ENCODE measurements around the gene KLK2.

Gene KLK2

GRCh38 chr19:50896591-50897190 is 23.5 kb downstream of the KLK2 start:
- peak; percentile 85 for DNase-seq (ENCODE audit: low spot score)
- in situ Hi-C loops (cut with MboI; ENCODE audit: low pct_unique_long_range_greater_than_20kb, low sequenced_read_pairs, unreplicated experiment) = no loop called here

DNA sequence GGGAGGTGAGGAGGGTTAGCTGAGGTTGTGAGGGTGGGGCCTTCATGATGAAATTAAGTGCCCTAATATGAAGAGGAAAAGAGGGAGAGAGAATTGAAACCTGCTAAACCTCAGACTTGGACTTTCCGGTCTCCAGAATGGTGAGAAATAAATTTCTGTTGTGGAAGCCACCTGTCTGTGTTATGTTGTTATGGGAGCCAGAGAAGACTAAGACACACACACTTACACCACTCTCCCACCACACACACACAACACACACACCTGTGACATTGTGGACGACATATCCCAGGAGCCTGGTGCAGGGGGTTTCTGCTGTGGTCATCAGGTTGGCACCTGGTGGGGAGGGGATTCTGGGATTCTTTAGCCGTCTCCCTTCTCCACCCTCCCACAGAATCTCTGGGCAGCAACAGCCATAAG is 24.0 kb downstream of the KLK2 start:
- DNase-seq (ENCODE audit: low spot score) = no peak
- in situ Hi-C loops (cut with MboI; ENCODE audit: low pct_unique_long_range_greater_than_20kb, low sequenced_read_pairs, unreplicated experiment) = no loop called here
- TF ChIP-seq, protein P1, sequence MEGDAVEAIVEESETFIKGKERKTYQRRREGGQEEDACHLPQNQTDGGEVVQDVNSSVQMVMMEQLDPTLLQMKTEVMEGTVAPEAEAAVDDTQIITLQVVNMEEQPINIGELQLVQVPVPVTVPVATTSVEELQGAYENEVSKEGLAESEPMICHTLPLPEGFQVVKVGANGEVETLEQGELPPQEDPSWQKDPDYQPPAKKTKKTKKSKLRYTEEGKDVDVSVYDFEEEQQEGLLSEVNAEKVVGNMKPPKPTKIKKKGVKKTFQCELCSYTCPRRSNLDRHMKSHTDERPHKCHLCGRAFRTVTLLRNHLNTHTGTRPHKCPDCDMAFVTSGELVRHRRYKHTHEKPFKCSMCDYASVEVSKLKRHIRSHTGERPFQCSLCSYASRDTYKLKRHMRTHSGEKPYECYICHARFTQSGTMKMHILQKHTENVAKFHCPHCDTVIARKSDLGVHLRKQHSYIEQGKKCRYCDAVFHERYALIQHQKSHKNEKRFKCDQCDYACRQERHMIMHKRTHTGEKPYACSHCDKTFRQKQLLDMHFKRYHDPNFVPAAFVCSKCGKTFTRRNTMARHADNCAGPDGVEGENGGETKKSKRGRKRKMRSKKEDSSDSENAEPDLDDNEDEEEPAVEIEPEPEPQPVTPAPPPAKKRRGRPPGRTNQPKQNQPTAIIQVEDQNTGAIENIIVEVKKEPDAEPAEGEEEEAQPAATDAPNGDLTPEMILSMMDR (IDR thresholded peaks at IDR 0.05; ENCODE audit: extremely low read depth, insufficient read depth, missing control alignments) = no peak

More at GRCh38 chr19:50896591-50897190, 23.5 kb downstream of the KLK2 start:
- TF ChIP-seq, protein P1 (IDR thresholded peaks at IDR 0.05; ENCODE audit: extremely low read depth, insufficient read depth, missing control alignments) = no peak

GRCh38 chr19:50897612-50898011 is 24.4 kb downstream of the KLK2 start:
- no peak for DNase-seq (ENCODE audit: low spot score)
- TF ChIP-seq, protein P1 (IDR thresholded peaks at IDR 0.05; ENCODE audit: extremely low read depth, insufficient read depth, missing control alignments) = no peak
- in situ Hi-C loops (cut with MboI; ENCODE audit: low pct_unique_long_range_greater_than_20kb, low sequenced_read_pairs, unreplicated experiment) = no loop called here

DNA sequence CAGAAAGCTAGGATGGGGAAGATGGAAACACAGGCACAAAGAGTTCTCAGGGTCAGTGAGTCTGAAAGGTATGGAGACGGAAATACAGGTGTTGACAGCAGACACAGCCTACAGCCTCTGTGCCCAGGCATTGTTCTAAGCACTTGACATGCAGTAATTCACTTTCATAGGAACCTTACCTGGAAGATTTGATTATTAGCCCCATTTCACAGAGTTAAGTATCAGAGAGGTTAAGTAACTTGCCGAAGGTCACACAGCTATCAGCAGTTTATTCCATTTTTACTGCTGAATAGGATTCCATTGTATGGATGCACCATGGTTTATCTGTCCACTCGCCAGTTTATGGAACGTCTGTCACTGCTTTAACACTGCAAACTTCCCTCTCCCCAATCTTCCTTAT is 24.8 kb downstream of the KLK2 start:
- TF ChIP-seq, protein P1 (IDR thresholded peaks at IDR 0.05; ENCODE audit: extremely low read depth, insufficient read depth, missing control alignments) = no peak
- in situ Hi-C loops (cut with MboI; ENCODE audit: low pct_unique_long_range_greater_than_20kb, low sequenced_read_pairs, unreplicated experiment) = no loop called here
- no peak for DNase-seq (ENCODE audit: low spot score)

- TF ChIP-seq, protein P1 (IDR thresholded peaks at IDR 0.05; ENCODE audit: extremely low read depth, insufficient read depth, missing control alignments) = no peak
- no peak for DNase-seq (ENCODE audit: low spot score)
- in situ Hi-C loops (cut with MboI; ENCODE audit: low pct_unique_long_range_greater_than_20kb, low sequenced_read_pairs, unreplicated experiment) = no loop called here
These were observed 26.3 kb downstream of the KLK2 start for GRCh38 chr19:50899569-50899968.

DNA sequence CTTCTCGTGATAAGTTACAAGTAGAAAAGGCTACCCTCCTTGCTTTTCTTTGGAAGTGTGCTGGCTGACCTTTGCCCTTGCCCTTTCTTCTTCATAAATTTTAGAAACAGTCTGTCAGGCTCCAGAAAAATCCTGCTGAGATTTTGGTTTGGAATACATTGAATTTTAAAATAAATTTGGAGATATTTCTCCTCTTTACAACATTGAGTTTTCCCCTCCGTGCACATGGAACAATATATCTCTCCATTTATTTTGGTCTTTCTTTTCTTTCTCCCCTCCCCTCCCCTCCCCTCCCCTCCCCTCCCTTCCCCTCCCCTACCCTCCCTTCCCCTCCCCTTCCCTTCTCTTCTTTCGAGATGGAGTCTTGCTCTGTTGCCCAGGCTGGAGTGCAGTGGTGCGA is 29.4 kb downstream of the KLK2 start:
- TF ChIP-seq, protein P1 (IDR thresholded peaks at IDR 0.05; ENCODE audit: extremely low read depth, insufficient read depth, missing control alignments) = no peak
- DNase-seq (ENCODE audit: low spot score) = no peak

More for the DNA sequence above, 29.4 kb downstream of the KLK2 start:
- in situ Hi-C loops (cut with MboI; ENCODE audit: low pct_unique_long_range_greater_than_20kb, low sequenced_read_pairs, unreplicated experiment) = no loop called here
